SU-DHL-6 (cell line): Measurements from ENCODE around the gene SLC12A2.

Experiments used
- H2AFZ ChIP-seq: fragments of 200-600 bp; sonication (generic); 2 replicates; pipeline ENCODE4 v1.6.1; 2014; ENCODE audit warnings: low read depth, mild to moderate bottlenecking, moderate library complexity, mixed read lengths, antibody characterized with exemption, low read length; ENCODE audit not compliant: severe bottlenecking
- H3F3A ChIP-seq: fragments of 200-600 bp; shearing (Covaris generic); 2 replicates; pipeline ENCODE4 v1.6.0; 2016; ENCODE audit warnings: antibody characterized with exemption, mild to moderate bottlenecking; ENCODE audit not compliant: insufficient read depth
- H3K27ac ChIP-seq: fragments of 200-600 bp; sonication (generic); 2 replicates; pipeline ENCODE4 v1.5.1; 2016; ENCODE audit warnings: low read depth, mild to moderate bottlenecking, low read length, moderate library complexity, mixed read lengths
- H3K27me3 ChIP-seq: fragments of 200-600 bp; sonication (generic), shearing (Covaris generic); 2 replicates; pipeline ENCODE4 v1.6.0; 2014; ENCODE audit warnings: mild to moderate bottlenecking, low read length
- H3K36me3 ChIP-seq: fragments of 200-600 bp; sonication (generic); 2 replicates; pipeline ENCODE4 v1.6.1; 2014; ENCODE audit warnings: mild to moderate bottlenecking, low read length, mixed read lengths
- H3K4me2 ChIP-seq: fragments of 300-600, 200-600 bp; shearing (Covaris generic), sonication (generic); 2 replicates; pipeline ENCODE4 v1.6.0; 2014; ENCODE audit warnings: low read length, low read depth, mild to moderate bottlenecking; ENCODE audit not compliant: poor library complexity, severe bottlenecking
- H3K4me3 ChIP-seq: fragments of 200-600 bp; sonication (generic); 2 replicates; pipeline ENCODE4 v1.5.1; 2014; ENCODE audit warnings: antibody characterized with exemption, low read length, mild to moderate bottlenecking, mixed read lengths; ENCODE audit not compliant: insufficient read depth, poor library complexity, severe bottlenecking
- H3K79me2 ChIP-seq: fragments of 200-600 bp; sonication (generic); 2 replicates; pipeline ENCODE4 v1.6.1; 2014; ENCODE audit warnings: mild to moderate bottlenecking, low read length, moderate library complexity; ENCODE audit not compliant: insufficient read depth
- H3K9ac ChIP-seq: fragments of 200-600 bp; sonication (generic); 2 replicates; pipeline ENCODE4 v1.7.0; 2014; ENCODE audit warnings: mild to moderate bottlenecking, low read length
- H3K9me2 ChIP-seq: fragments of 200-600 bp; sonication (generic); replicated peaks from 2 replicates; pipeline ENCODE4 v1.6.1; 2014; ENCODE audit warnings: low read length; ENCODE audit not compliant: insufficient read depth
- H3K9me3 ChIP-seq: fragments of 200-600 bp; sonication (generic); 2 replicates; pipeline ENCODE4 v1.6.1; 2014; ENCODE audit warnings: low read length, mixed read lengths; ENCODE audit not compliant: insufficient read depth
- H4K20me1 ChIP-seq: fragments of 200-600 bp; sonication (generic); 2 replicates; pipeline ENCODE4 v1.6.1; 2014; ENCODE audit warnings: low read depth, mild to moderate bottlenecking, antibody characterized with exemption, low read length, moderate library complexity, mixed read lengths
- EZH2phosphoT487 ChIP-seq: fragments of 200-600 bp; sonication (generic), shearing (Covaris generic); conservative IDR thresholded peaks from 2 replicates; pipeline ENCODE4 v1.6.1; 2018; ENCODE audit warnings: mild to moderate bottlenecking, antibody characterized with exemption, low read length, moderate library complexity, mixed read lengths
- TF ChIP-seq, protein P1 (sequence below): fragments of 200-600 bp; sonication (generic); IDR thresholded peaks from one replicate; pipeline ENCODE4 v1.5.1; 2017; ENCODE audit warnings: antibody characterized with exemption, mild to moderate bottlenecking, low read length, moderate library complexity; ENCODE audit not compliant: insufficient read depth, poor library complexity, severe bottlenecking

Gene SLC12A2

DNA sequence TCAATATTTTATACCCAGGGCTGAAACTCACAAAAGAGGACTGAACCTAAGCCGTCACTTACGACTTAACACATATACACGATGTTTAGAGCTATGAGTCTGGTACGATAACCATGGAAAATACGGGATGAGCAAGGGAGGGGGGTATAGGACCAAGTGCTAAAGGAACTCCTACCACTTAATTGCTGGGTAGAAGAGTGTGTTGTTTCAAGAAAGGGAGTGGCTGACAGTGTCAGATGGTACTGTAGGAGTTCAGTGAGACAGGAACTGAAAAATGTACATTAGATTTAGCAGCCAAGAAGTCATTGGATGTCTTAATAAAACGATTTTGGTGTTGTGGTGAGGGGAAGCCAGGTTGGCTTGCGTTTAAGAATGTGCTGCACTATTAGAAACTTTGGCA is 21.6 kb downstream of the SLC12A2 start:
- Histone ChIP-seq H3K4me2 (no peak overlapping the region), H3K36me3 (no peaks in the 10 kb centered on the region)

DNA sequence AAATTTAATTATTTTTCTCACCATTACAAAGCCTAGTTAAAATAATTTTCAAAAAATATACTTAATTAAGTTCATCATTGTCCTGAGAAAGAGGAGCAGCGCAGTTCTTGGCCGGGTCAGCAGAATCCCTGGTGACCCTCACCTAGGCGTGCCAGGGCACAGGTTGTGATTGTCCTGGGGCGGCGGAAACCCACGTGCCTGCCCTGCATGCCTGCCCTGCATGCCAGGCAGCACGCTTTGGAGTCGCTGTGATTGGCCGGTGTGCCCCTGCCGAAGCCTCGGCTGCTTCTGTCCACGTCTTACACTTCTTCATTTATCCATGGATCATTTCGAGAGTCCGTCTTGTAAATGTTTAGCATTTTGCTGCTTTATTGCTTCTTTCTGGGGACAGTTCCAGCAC is 25.6 kb downstream of the SLC12A2 start:
- H2AFZ ChIP-seq = no peak overlapping the region
- H3K9me2 ChIP-seq = no peaks in the 10 kb centered on the region
- peaks cover 58% of the 10 kb centered on the region for H3K79me2 ChIP-seq
- no peaks in the 10 kb centered on the region for H3K9me3 ChIP-seq
- H3K4me3 ChIP-seq = no peak overlapping the region
- no peaks in the 10 kb centered on the region for H4K20me1 ChIP-seq
- H3K9ac ChIP-seq = no peak overlapping the region
- no peak overlapping the region for H3K27ac ChIP-seq
- no peaks in the 10 kb centered on the region for H3K27me3 ChIP-seq
- no peaks in the 10 kb centered on the region for H3F3A ChIP-seq
- TF ChIP-seq, protein P1, sequence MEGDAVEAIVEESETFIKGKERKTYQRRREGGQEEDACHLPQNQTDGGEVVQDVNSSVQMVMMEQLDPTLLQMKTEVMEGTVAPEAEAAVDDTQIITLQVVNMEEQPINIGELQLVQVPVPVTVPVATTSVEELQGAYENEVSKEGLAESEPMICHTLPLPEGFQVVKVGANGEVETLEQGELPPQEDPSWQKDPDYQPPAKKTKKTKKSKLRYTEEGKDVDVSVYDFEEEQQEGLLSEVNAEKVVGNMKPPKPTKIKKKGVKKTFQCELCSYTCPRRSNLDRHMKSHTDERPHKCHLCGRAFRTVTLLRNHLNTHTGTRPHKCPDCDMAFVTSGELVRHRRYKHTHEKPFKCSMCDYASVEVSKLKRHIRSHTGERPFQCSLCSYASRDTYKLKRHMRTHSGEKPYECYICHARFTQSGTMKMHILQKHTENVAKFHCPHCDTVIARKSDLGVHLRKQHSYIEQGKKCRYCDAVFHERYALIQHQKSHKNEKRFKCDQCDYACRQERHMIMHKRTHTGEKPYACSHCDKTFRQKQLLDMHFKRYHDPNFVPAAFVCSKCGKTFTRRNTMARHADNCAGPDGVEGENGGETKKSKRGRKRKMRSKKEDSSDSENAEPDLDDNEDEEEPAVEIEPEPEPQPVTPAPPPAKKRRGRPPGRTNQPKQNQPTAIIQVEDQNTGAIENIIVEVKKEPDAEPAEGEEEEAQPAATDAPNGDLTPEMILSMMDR = no peak
- TF ChIP-seq EZH2phosphoT487 = no peak
- no peak overlapping the region for H3K4me2 ChIP-seq
- H3K36me3 ChIP-seq = peaks cover 12% of the 10 kb centered on the region; the same call in 1 of the 2 replicates

More for the DNA sequence above, 21.6 kb downstream of the SLC12A2 start:
- H3K79me2 ChIP-seq = peaks cover 88% of the 10 kb centered on the region
- no peaks in the 10 kb centered on the region for H3K27me3 ChIP-seq
- no peaks in the 10 kb centered on the region for H4K20me1 ChIP-seq
- TF ChIP-seq, protein P1 = no peak
- TF ChIP-seq EZH2phosphoT487 = no peak
- H3K9ac ChIP-seq = no peak overlapping the region
- no peaks in the 10 kb centered on the region for H3F3A ChIP-seq
- no peak overlapping the region for H2AFZ ChIP-seq
- H3K9me3 ChIP-seq = no peaks in the 10 kb centered on the region
- H3K9me2 ChIP-seq = no peaks in the 10 kb centered on the region
- H3K27ac ChIP-seq = no peak overlapping the region
- H3K4me3 ChIP-seq = no peak overlapping the region

DNA sequence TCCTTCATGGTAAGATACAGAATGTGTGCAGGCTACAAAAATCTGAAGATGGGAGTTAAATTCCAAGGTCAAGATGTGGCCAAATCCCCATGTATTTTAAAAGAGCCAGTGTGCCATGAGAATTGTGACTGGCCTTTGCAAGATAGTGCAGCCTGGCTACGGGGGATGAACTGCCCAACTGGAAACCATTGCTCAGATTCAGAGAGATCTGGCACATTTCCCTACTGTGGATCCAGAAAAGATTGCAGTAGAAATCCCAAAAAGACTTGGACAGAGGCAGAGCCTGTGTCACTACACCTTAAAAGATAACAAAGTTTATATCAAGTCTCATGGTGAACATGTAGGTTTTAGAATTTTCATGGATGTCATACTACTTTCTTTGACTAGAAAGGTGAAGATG is 26.2 kb downstream of the SLC12A2 start:
- Histone ChIP-seq H3K4me3 (no peak overlapping the region), H3K36me3 (peaks cover 18% of the 10 kb centered on the region), H3K9me2 (no peaks in the 10 kb centered on the region), H2AFZ (no peak overlapping the region), H3F3A (no peaks in the 10 kb centered on the region), H4K20me1 (no peaks in the 10 kb centered on the region), H3K27ac (no peak overlapping the region), H3K9ac (no peak overlapping the region), H3K27me3 (no peaks in the 10 kb centered on the region), H3K9me3 (no peaks in the 10 kb centered on the region), H3K79me2 (peaks cover 55% of the 10 kb centered on the region), H3K4me2 (no peak overlapping the region)
- no peak for TF ChIP-seq EZH2phosphoT487
- TF ChIP-seq, protein P1 = no peak

DNA sequence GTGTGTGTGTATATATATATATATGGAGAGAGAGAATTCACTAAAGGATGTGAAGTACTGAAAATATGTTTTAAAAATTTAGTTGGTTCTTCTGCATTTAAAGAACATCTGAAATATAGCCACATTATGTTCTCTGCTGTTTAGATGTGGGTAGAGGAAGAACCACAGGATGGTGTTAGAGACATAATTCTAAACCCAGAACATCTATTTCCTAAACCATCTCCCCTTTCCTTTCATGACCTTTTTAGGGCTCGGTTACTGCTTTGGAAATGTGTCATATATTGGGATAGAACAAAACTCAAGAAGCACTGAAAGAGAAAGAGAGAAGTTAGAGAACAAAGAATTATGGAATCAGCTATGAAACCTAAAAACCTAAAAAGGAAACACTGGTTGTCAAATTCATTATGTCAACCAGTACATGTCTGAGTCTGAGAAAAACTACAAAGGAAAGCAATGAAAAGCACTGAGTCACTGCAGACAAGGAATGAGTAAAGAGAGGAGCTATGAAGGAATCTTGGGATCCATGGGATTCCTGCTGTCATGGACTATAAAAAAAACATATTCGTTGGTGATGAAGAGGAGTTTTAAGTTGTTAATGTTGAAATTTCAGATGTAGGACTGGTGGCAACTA is 28.4 kb downstream of the SLC12A2 start:
- H3K79me2 ChIP-seq = peaks cover 38% of the 10 kb centered on the region
- no peaks in the 10 kb centered on the region for H3K9me2 ChIP-seq
- no peak overlapping the region for H3K27ac ChIP-seq
- H3K27me3 ChIP-seq = no peaks in the 10 kb centered on the region
- no peak overlapping the region for H2AFZ ChIP-seq
- no peak overlapping the region for H3K4me3 ChIP-seq
- H3K9me3 ChIP-seq = no peaks in the 10 kb centered on the region
- no peaks in the 10 kb centered on the region for H3F3A ChIP-seq
- TF ChIP-seq, protein P1 = no peak
- no peak for TF ChIP-seq EZH2phosphoT487
- H3K4me2 ChIP-seq = no peak overlapping the region
- H3K36me3 ChIP-seq = peaks cover 36% of the 10 kb centered on the region
- H3K9ac ChIP-seq = no peak overlapping the region
- no peaks in the 10 kb centered on the region for H4K20me1 ChIP-seq
